Measurements from ENCODE around the gene CSAD.
A peak's percentile ranks its signal among the peaks of the same experiment; 100 is the strongest.

GRCh38 chr12:53213348-53213747, 32.6 kb upstream of the CSAD start:
- TF ChIP-seq, protein P1, sequence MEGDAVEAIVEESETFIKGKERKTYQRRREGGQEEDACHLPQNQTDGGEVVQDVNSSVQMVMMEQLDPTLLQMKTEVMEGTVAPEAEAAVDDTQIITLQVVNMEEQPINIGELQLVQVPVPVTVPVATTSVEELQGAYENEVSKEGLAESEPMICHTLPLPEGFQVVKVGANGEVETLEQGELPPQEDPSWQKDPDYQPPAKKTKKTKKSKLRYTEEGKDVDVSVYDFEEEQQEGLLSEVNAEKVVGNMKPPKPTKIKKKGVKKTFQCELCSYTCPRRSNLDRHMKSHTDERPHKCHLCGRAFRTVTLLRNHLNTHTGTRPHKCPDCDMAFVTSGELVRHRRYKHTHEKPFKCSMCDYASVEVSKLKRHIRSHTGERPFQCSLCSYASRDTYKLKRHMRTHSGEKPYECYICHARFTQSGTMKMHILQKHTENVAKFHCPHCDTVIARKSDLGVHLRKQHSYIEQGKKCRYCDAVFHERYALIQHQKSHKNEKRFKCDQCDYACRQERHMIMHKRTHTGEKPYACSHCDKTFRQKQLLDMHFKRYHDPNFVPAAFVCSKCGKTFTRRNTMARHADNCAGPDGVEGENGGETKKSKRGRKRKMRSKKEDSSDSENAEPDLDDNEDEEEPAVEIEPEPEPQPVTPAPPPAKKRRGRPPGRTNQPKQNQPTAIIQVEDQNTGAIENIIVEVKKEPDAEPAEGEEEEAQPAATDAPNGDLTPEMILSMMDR (conservative IDR thresholded peaks at IDR 0.05; ENCODE audit: low read depth, low read length), result peak; percentile 98
- TF ChIP-seq EZH2 (IDR thresholded peaks at IDR 0.05; ENCODE audit: borderline replicate concordance, low read depth, low read length, poor library complexity, severe bottlenecking), result no peak
